CD8-positive, alpha-beta memory T cell (primary cell): ENCODE measurements around the gene CDK14. TPM values are rescaled to one million over a fixed set of nuclear protein-coding genes. Genes with fewer than 3 reads are reported as not detected.

Experiments
- CTCF ChIA-PET: fragments of 350-600 bp; sonication (Branson Sonifier 250); formaldehyde crosslinking; loops from one replicate; lab custom pipeline; 2021; ENCODE audit warnings: antibody characterized with exemption; lab: Charles Lee
- POLR2A ChIA-PET: fragments of 350-600 bp; sonication (Branson Sonifier 250); formaldehyde crosslinking; loops from one replicate; lab custom pipeline; 2021; ENCODE audit warnings: antibody characterized with exemption; lab: Charles Lee
- DNase-seq, 5 donors: peaks; one replicate each; pipeline versions ENCODE4 v3.0.0 to v3.0.0-alpha.2; 2020 to 2022; ENCODE audit warnings: mixed read lengths in 1 of 5
- H3K27ac ChIP-seq: one replicate; pipeline ENCODE4 v1.7.0; 2013; ENCODE audit warnings: low read depth, mild to moderate bottlenecking, low read length, moderate library complexity
- H3K27me3 ChIP-seq: 2 replicates; pipeline ENCODE4 v1.7.0; 2013; ENCODE audit warnings: low read length, mild to moderate bottlenecking; ENCODE audit not compliant: insufficient read depth, poor library complexity, severe bottlenecking
- H3K36me3 ChIP-seq: 2 replicates; pipeline ENCODE4 v1.7.0; 2013; ENCODE audit warnings: mild to moderate bottlenecking, low read length, moderate library complexity; ENCODE audit not compliant: insufficient read depth
- H3K4me1 ChIP-seq: 2 replicates; pipeline ENCODE4 v1.7.0; 2013; ENCODE audit warnings: mild to moderate bottlenecking, low read length, moderate library complexity; ENCODE audit not compliant: insufficient read depth
- H3K4me3 ChIP-seq: 2 replicates; pipeline ENCODE4 v1.7.0; 2013; ENCODE audit warnings: mild to moderate bottlenecking, low read length
- H3K9me3 ChIP-seq: 2 replicates; pipeline ENCODE4 v1.7.0; 2013; ENCODE audit warnings: mild to moderate bottlenecking, low read length
- H3K27ac Mint-ChIP-seq, 8 donors: one replicate each; pipeline ENCODE4 v1.8.0; 2020 to 2021; ENCODE audit warnings: mixed read lengths in 8 of 8, mild to moderate bottlenecking in 6 of 8, inconsistent platforms in 3 of 8, moderate library complexity in 3 of 8
- H3K27me3 Mint-ChIP-seq, 2 donors: one replicate each; pipeline ENCODE4 v1.8.0; 2020 to 2021; ENCODE audit warnings: mixed read lengths in 2 of 2, mild to moderate bottlenecking in 1 of 2, moderate library complexity in 1 of 2
- H3K36me3 Mint-ChIP-seq, 3 donors: one replicate each; pipeline ENCODE4 v1.8.0; 2020 to 2021; ENCODE audit warnings: mixed read lengths in 3 of 3, inconsistent platforms in 1 of 3, mild to moderate bottlenecking in 1 of 3
- H3K4me1 Mint-ChIP-seq, 3 donors: one replicate each; pipeline ENCODE4 v1.8.0; 2020 to 2021; ENCODE audit warnings: mixed read lengths in 3 of 3, inconsistent platforms in 1 of 3, mild to moderate bottlenecking in 1 of 3
- H3K4me3 Mint-ChIP-seq, 7 donors: one replicate each; pipeline ENCODE4 v1.8.0; 2020 to 2021; ENCODE audit warnings: mixed read lengths in 7 of 7, mild to moderate bottlenecking in 6 of 7, moderate library complexity in 4 of 7, inconsistent platforms in 2 of 7
- H3K9me3 Mint-ChIP-seq, 5 donors: one replicate each; pipeline ENCODE4 v1.8.0; 2020 to 2022; ENCODE audit warnings: mixed read lengths in 5 of 5, mild to moderate bottlenecking in 3 of 5, moderate library complexity in 2 of 5, inconsistent platforms in 1 of 5
- polyA plus RNA-seq: library from polyadenylated mRNA; unstranded; fragments of 300-500 nt; fragmentation: Illumina TruSeq; gene quantifications from one replicate; pipeline ENCODE4 v1.2.3, GENCODE V29; 2021
- total RNA-seq, 2 experiments: library from RNA; stranded (reverse); gene quantifications; one replicate each; pipeline ENCODE4 v1.2.3, GENCODE V29; 2021

The CDK14 gene
- total and polyA plus RNA-seq, 3 experiments from 2014 or later: 0.05 to 0.20 TPM; not detected in 1

- no peak overlapping the region for H3K4me3 Mint-ChIP-seq
- H3K36me3 Mint-ChIP-seq: no peaks in the 10 kb centered on the region
- peaks cover 0 to 6% (median 0%) of the 10 kb centered on the region in 5 donors for H3K9me3 Mint-ChIP-seq
- Histone ChIP-seq H3K9me3 (no peaks in the 10 kb centered on the region), H3K4me3 (no peak overlapping the region), H3K27ac (no peak overlapping the region), H3K27me3 (no peaks in the 10 kb centered on the region), H3K36me3 (no peaks in the 10 kb centered on the region), H3K4me1 (no peaks in the 10 kb centered on the region)
- H3K4me1 Mint-ChIP-seq: no peaks in the 10 kb centered on the region
- H3K27ac Mint-ChIP-seq: no peak overlapping the region
- no peak for DNase-seq
- CTCF ChIA-PET: no interaction called here
- POLR2A ChIA-PET: no interaction called here
- peaks cover 1 to 5% of the 10 kb centered on the region in 2 donors for H3K27me3 Mint-ChIP-seq
Measured at GRCh38 chr7:90587766-90588165, 8.4 kb upstream of the CDK14 start.

- H3K4me3 Mint-ChIP-seq: no peak overlapping the region
- CTCF ChIA-PET: no interaction called here
- H3K36me3 Mint-ChIP-seq: no peaks in the 10 kb centered on the region
- Histone ChIP-seq H3K27ac (no peak overlapping the region), H3K9me3 (no peaks in the 10 kb centered on the region), H3K4me1 (peaks cover 3% of the 10 kb centered on the region), H3K4me3 (no peak overlapping the region), H3K36me3 (no peaks in the 10 kb centered on the region), H3K27me3 (peaks cover 2% of the 10 kb centered on the region)
- H3K4me1 Mint-ChIP-seq: peaks cover 1 to 15% (median 3%) of the 10 kb centered on the region in 3 donors
- peaks cover 9 to 21% of the 10 kb centered on the region in 2 donors for H3K27me3 Mint-ChIP-seq
- no peak for DNase-seq
- no peak overlapping the region for H3K27ac Mint-ChIP-seq
- H3K9me3 Mint-ChIP-seq: peaks cover 0 to 2% (median 0%) of the 10 kb centered on the region in 5 donors
- POLR2A ChIA-PET: no interaction called here
Measured at GRCh38 chr7:90592033-90592432, 4.1 kb upstream of the CDK14 start.

GRCh38 chr7:90593205-90593604 is 2.9 kb upstream of the CDK14 start:
- Histone ChIP-seq H3K27ac (no peak overlapping the region), H3K4me3 (no peak overlapping the region), H3K9me3 (no peaks in the 10 kb centered on the region), H3K27me3 (peaks cover 9% of the 10 kb centered on the region), H3K4me1 (peaks cover 8% of the 10 kb centered on the region), H3K36me3 (no peaks in the 10 kb centered on the region)
- POLR2A ChIA-PET: no interaction called here
- Mint-ChIP-seq H3K27me3 (peaks cover 15 to 33% of the 10 kb centered on the region in 2 donors), H3K36me3 (no peaks in the 10 kb centered on the region), H3K9me3 (peaks cover 0 to 3% (median 0%) of the 10 kb centered on the region in 5 donors), H3K4me1 (peaks cover 8 to 24% (median 11%) of the 10 kb centered on the region in 3 donors), H3K27ac (no peak overlapping the region), H3K4me3 (no peak overlapping the region)
- CTCF ChIA-PET: no interaction called here
- no peak for DNase-seq

- Mint-ChIP-seq H3K27ac (no peak overlapping the region), H3K9me3 (peaks cover 0 to 3% (median 0%) of the 10 kb centered on the region in 5 donors), H3K4me1 (peaks cover 8 to 24% (median 11%) of the 10 kb centered on the region in 3 donors), H3K36me3 (no peaks in the 10 kb centered on the region), H3K27me3 (peaks cover 25 to 46% of the 10 kb centered on the region in 2 donors), H3K4me3 (peak overlapping the region in 5 of 7 donors; percentile 1 to 76 (median 29))
- H3K4me1 ChIP-seq: peaks cover 8% of the 10 kb centered on the region
- no peaks in the 10 kb centered on the region for H3K36me3 ChIP-seq
- ChIA-PET CTCF (no interaction called here), POLR2A (no interaction called here)
- H3K27ac ChIP-seq: no peak overlapping the region
- H3K9me3 ChIP-seq: no peaks in the 10 kb centered on the region
- no peak for DNase-seq
- peaks cover 9% of the 10 kb centered on the region for H3K27me3 ChIP-seq
- no peak overlapping the region for H3K4me3 ChIP-seq
Measured at GRCh38 chr7:90594751-90595317, 1.3 kb upstream of the CDK14 start.

- POLR2A ChIA-PET: no interaction called here
Measured at GRCh38 chr7:90595342-90595800, 750 bp upstream of the CDK14 start.

GRCh38 chr7:90596671-90597562 is 796 bp downstream of the CDK14 start:
- H3K27me3 ChIP-seq: peaks cover 14% of the 10 kb centered on the region
- DNase-seq: no peak
- Mint-ChIP-seq H3K9me3 (peaks cover 0 to 6% (median 0%) of the 10 kb centered on the region in 5 donors), H3K36me3 (no peaks in the 10 kb centered on the region), H3K27me3 (peaks cover 26 to 61% of the 10 kb centered on the region in 2 donors), H3K27ac (no peak overlapping the region), H3K4me3 (peak overlapping the region in 6 of 7 donors; percentile 51 to 70 (median 65)), H3K4me1 (peaks cover 8 to 24% (median 11%) of the 10 kb centered on the region in 3 donors)
- H3K4me3 ChIP-seq: no peak overlapping the region
- H3K4me1 ChIP-seq: peaks cover 8% of the 10 kb centered on the region
- H3K27ac ChIP-seq: no peak overlapping the region
- no peaks in the 10 kb centered on the region for H3K36me3 ChIP-seq
- ChIA-PET CTCF (no interaction called here), POLR2A (no interaction called here)
- H3K9me3 ChIP-seq: no peaks in the 10 kb centered on the region

More at GRCh38 chr7:90595342-90595800, 750 bp upstream of the CDK14 start:
- H3K27ac ChIP-seq: no peak overlapping the region
- H3K27me3 ChIP-seq: peaks cover 9% of the 10 kb centered on the region
- H3K9me3 ChIP-seq: no peaks in the 10 kb centered on the region
- peaks cover 8% of the 10 kb centered on the region for H3K4me1 ChIP-seq
- no peak for DNase-seq
- Mint-ChIP-seq H3K27ac (no peak overlapping the region), H3K4me1 (peaks cover 8 to 24% (median 11%) of the 10 kb centered on the region in 3 donors), H3K36me3 (no peaks in the 10 kb centered on the region), H3K4me3 (peak overlapping the region in 6 of 7 donors; percentile 69 to 81 (median 76)), H3K9me3 (peaks cover 0 to 6% (median 0%) of the 10 kb centered on the region in 5 donors), H3K27me3 (peaks cover 25 to 52% of the 10 kb centered on the region in 2 donors)
- CTCF ChIA-PET: no interaction called here
- no peaks in the 10 kb centered on the region for H3K36me3 ChIP-seq
- H3K4me3 ChIP-seq: no peak overlapping the region

GRCh38 chr7:90597563-90598253 is 1.6 kb downstream of the CDK14 start:
- peaks cover 26 to 61% of the 10 kb centered on the region in 2 donors for H3K27me3 Mint-ChIP-seq
- CTCF ChIA-PET: no interaction called here
- peak overlapping the region in 5 of 7 donors; percentile 5 to 70 (median 51) for H3K4me3 Mint-ChIP-seq

More at GRCh38 chr7:90597563-90598253, 1.6 kb downstream of the CDK14 start:
- no peak overlapping the region for H3K27ac ChIP-seq
- H3K4me1 Mint-ChIP-seq: peaks cover 8 to 24% (median 11%) of the 10 kb centered on the region in 3 donors
- H3K36me3 ChIP-seq: no peaks in the 10 kb centered on the region
- peaks cover 0 to 6% (median 0%) of the 10 kb centered on the region in 5 donors for H3K9me3 Mint-ChIP-seq
- H3K4me1 ChIP-seq: peaks cover 8% of the 10 kb centered on the region
- POLR2A ChIA-PET: no interaction called here
- H3K4me3 ChIP-seq: no peak overlapping the region
- H3K27me3 ChIP-seq: peaks cover 14% of the 10 kb centered on the region
- H3K27ac Mint-ChIP-seq: no peak overlapping the region
- H3K36me3 Mint-ChIP-seq: no peaks in the 10 kb centered on the region
- no peak for DNase-seq
- H3K9me3 ChIP-seq: no peaks in the 10 kb centered on the region
